ENCODE measurements around the gene GFY. TPM values are rescaled to one million over a fixed set of nuclear protein-coding genes. Genes with fewer than 3 reads are reported as not detected.

Gene GFY
- total and polyA plus RNA-seq, 2 donors (not counting 3 experiments of a cell fraction or from before 2014, with no cell fraction given): not detected

- Histone ChIP-seq H3K9ac (replicated peaks; ENCODE audit: extremely low read depth, insufficient read depth, low read length) (no peak overlapping the region), H3K9me1 (replicated peaks; ENCODE audit: control insufficient read depth, extremely low read depth, insufficient read depth, low read length) (no peaks in the 10 kb centered on the region), H3K36me3 (ENCODE audit: control insufficient read depth in 2 of 2, extremely low read depth in 1 of 2, insufficient read depth in 2 of 2, low read length in 2 of 2) (no peaks in the 10 kb centered on the region), H3K4me1 (ENCODE audit: control insufficient read depth, extremely low read depth, insufficient read depth, low read length) (no peaks in the 10 kb centered on the region), H3K4me2 (ENCODE audit: insufficient read depth, low read length) (no peak overlapping the region), H3K27me3 (ENCODE audit: control insufficient read depth in 2 of 2, insufficient read depth in 2 of 2, low read length in 2 of 2) (no peaks in the 10 kb centered on the region), H2AFZ (ENCODE audit: low read depth, low read length) (no peak overlapping the region), H3K9me3 (replicated peaks; ENCODE audit: control insufficient read depth, insufficient read depth, low read length) (no peaks in the 10 kb centered on the region), H3K4me3 (replicated peaks in 1 of 3; ENCODE audit: insufficient read depth in 1 of 3, low read depth in 1 of 3, low read length in 3 of 3) (no peak overlapping the region), H3K79me2 (ENCODE audit: control insufficient read depth, insufficient read depth, low read length) (no peaks in the 10 kb centered on the region), H3K27ac (ENCODE audit: insufficient read depth, low read depth, low read length) (no peak overlapping the region), H4K20me1 (replicated peaks; ENCODE audit: control insufficient read depth, extremely low read depth, insufficient read depth, low read length) (no peaks in the 10 kb centered on the region)
- DNase-seq (ENCODE audit: low read depth, low spot score) (no peak), FAIRE-seq (no peak)
- TF ChIP-seq JUN (IDR thresholded peaks at IDR 0.05; ENCODE audit: borderline replicate concordance, insufficient read depth, insufficient read length, low read depth): no peak
- no peak for TF ChIP-seq MYC (IDR thresholded peaks at IDR 0.05; ENCODE audit: low read depth, low read length)
- no peak for TF ChIP-seq CTCF (IDR thresholded peaks at IDR 0.05; ENCODE audit: extremely low read depth in 1 of 2, insufficient read depth in 1 of 2, low read depth in 1 of 2, low read length in 2 of 2)
- no peak for TF ChIP-seq MAX (IDR thresholded peaks at IDR 0.05; ENCODE audit: insufficient read depth, insufficient read length)
- no peak for TF ChIP-seq GATA2 (IDR thresholded peaks at IDR 0.05; ENCODE audit: insufficient read depth, insufficient read length, low read depth, low read length)
- TF ChIP-seq POLR2AphosphoS5 (IDR thresholded peaks at IDR 0.05; ENCODE audit: insufficient read depth, low read depth, low read length): no peak
- no peak for TF ChIP-seq EZH2 (IDR thresholded peaks at IDR 0.05; ENCODE audit: borderline replicate concordance, low read depth, low read length, severe bottlenecking)
- no peak for TF ChIP-seq POLR2A (IDR thresholded peaks at IDR 0.05; ENCODE audit: low read depth, low read length)
- no peak for TF ChIP-seq FOS (IDR thresholded peaks at IDR 0.05; ENCODE audit: borderline replicate concordance, insufficient read depth, low read length)
- ChIA-PET POLR2A (no interaction called here), CTCF (interaction anchor here (0.9 to 1.2 kb wide), 2 partner anchors 18 to 40 kb away, joined by 3 read pairs; no protein-coding TSS in a partner anchor)
- BruUV-seq (replicated peaks): no TSS peak
- intact Hi-C loops (cut with micrococcal nuclease): no loop called here
- dilution Hi-C loops (cut with MboI; ENCODE audit: extremely low pct_ligation_motif_present, low sequenced_read_pairs): no loop called here
Measured at GRCh38 chr19:49409441-49410029, 15.7 kb upstream of the GFY start.

Measured in endothelial cell of umbilical vein (primary cell).